ENCODE data around the gene PTH2R. TPM values are rescaled to one million over a fixed set of nuclear protein-coding genes. Genes with fewer than 3 reads are reported as not detected.

The PTH2R gene
- total RNA-seq, 1 experiment from 2014 or later, result 0.32 TPM

DNA sequence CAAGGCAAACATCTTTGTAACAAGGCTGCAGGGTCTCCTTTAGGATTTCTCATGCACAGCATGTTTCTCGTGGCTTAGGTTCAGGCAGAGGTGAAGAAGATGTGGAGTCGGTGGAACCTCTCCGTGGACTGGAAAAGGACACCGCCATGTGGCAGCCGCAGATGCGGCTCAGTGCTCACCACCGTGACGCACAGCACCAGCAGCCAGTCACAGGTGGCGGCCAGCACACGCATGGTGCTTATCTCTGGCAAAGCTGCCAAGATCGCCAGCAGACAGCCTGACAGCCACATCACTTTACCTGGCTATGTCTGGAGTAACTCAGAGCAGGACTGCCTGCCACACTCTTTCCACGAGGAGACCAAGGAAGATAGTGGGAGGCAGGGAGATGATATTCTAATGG lies 86.6 kb downstream of the PTH2R start:
- POLR2A ChIA-PET, result no interaction called here
- intact Hi-C loops (cut with micrococcal nuclease; ENCODE audit: unreplicated experiment), result no loop called here
- TF ChIP-seq CTCF (IDR thresholded peaks at IDR 0.05; ENCODE audit: insufficient read depth in 1 of 2, low read depth in 1 of 2, low read length in 1 of 2, severe bottlenecking in 1 of 2, unreplicated experiment in 1 of 2), result no peak
- H3K27me3 Mint-ChIP-seq (ENCODE audit: insufficient read depth, unreplicated experiment), result no peaks in the 10 kb centered on the region
- no peak overlapping the region for H3K4me3 Mint-ChIP-seq (ENCODE audit: unreplicated experiment)
- no TSS peak for BruUV-seq (replicated peaks)
- H3K4me1 Mint-ChIP-seq (ENCODE audit: low read depth, unreplicated experiment), result peaks cover 31% of the 10 kb centered on the region
- H3K36me3 Mint-ChIP-seq (ENCODE audit: insufficient read depth, unreplicated experiment), result no peaks in the 10 kb centered on the region
- no peaks in the 10 kb centered on the region for H3K36me3 ChIP-seq (ENCODE audit: control insufficient read depth, insufficient read depth, low read length)
- H3K9me3 ChIP-seq, result no peaks in the 10 kb centered on the region
- no peak overlapping the region for H3K27ac Mint-ChIP-seq (ENCODE audit: unreplicated experiment)
- no peak for DNase-seq
- H3K4me3 ChIP-seq (ENCODE audit: low read depth, low read length), result no peak overlapping the region
- H3K9me3 Mint-ChIP-seq (ENCODE audit: unreplicated experiment), result no peaks in the 10 kb centered on the region
- peaks cover 27% of the 10 kb centered on the region for H3K4me1 ChIP-seq
- CTCF ChIA-PET, result no interaction called here
- H3K27me3 ChIP-seq (replicated peaks; ENCODE audit: control insufficient read depth, insufficient read depth, low read length), result no peaks in the 10 kb centered on the region

- Mint-ChIP-seq H3K27me3 (ENCODE audit: insufficient read depth, unreplicated experiment) (no peaks in the 10 kb centered on the region), H3K27ac (ENCODE audit: unreplicated experiment) (no peak overlapping the region), H3K36me3 (ENCODE audit: insufficient read depth, unreplicated experiment) (no peaks in the 10 kb centered on the region), H3K9me3 (ENCODE audit: unreplicated experiment) (no peaks in the 10 kb centered on the region), H3K4me1 (ENCODE audit: low read depth, unreplicated experiment) (peaks cover 10% of the 10 kb centered on the region), H3K4me3 (ENCODE audit: unreplicated experiment) (no peak overlapping the region)
- DNase-seq, result no peak
- Histone ChIP-seq H3K27me3 (replicated peaks; ENCODE audit: control insufficient read depth, insufficient read depth, low read length) (no peaks in the 10 kb centered on the region), H3K4me3 (ENCODE audit: low read depth, low read length) (no peak overlapping the region), H3K4me1 (0 out of 2 replicates have a peak, but pooled peaks cover 7% of the 10 kb centered on the region), H3K36me3 (ENCODE audit: control insufficient read depth, insufficient read depth, low read length) (no peaks in the 10 kb centered on the region), H3K9me3 (no peaks in the 10 kb centered on the region)
- POLR2A ChIA-PET, result no interaction called here
- no TSS peak for BruUV-seq (replicated peaks)
- intact Hi-C loops (cut with micrococcal nuclease; ENCODE audit: unreplicated experiment), result no loop called here
- CTCF ChIA-PET, result no interaction called here
- no peak for TF ChIP-seq CTCF (IDR thresholded peaks at IDR 0.05; ENCODE audit: insufficient read depth in 1 of 2, low read depth in 1 of 2, low read length in 1 of 2, severe bottlenecking in 1 of 2, unreplicated experiment in 1 of 2)
Observed at GRCh38 chr2:208496129-208496528, 89.5 kb downstream of the PTH2R start.

DNA sequence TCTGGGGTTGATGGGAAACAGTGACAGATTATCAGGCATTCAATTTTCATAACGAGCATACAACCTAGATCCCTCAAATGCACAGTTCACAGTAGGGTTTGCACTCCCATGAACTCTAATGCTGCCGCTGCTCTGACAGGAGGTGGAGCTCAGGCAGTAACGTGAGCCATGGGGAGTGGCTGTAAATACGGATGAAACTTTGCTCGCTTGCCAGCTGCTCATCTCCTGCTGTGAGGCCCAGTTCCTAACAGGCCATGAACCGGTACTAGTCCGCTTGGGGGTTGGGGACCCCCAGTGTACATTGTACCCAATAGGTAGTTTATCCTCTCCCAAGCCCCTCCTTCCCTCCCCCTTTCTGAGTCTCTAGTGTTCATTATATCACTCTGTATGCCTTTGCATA lies 94.6 kb downstream of the PTH2R start:
- peak; percentile 30 to 45 for DNase-seq
- no peak overlapping the region for H3K27ac Mint-ChIP-seq (ENCODE audit: unreplicated experiment)
- peaks cover 1% of the 10 kb centered on the region for H3K9me3 Mint-ChIP-seq (ENCODE audit: unreplicated experiment)
- BruUV-seq (replicated peaks), result no TSS peak
- H3K9me3 ChIP-seq, result no peaks in the 10 kb centered on the region
- H3K4me1 ChIP-seq, result no peaks in the 10 kb centered on the region
- H3K4me3 ChIP-seq (ENCODE audit: low read depth, low read length), result no peak overlapping the region
- H3K4me3 Mint-ChIP-seq (ENCODE audit: unreplicated experiment), result no peak overlapping the region
- CTCF ChIA-PET, result no interaction called here
- no peaks in the 10 kb centered on the region for H3K27me3 ChIP-seq (replicated peaks; ENCODE audit: control insufficient read depth, insufficient read depth, low read length)
- intact Hi-C loops (cut with micrococcal nuclease; ENCODE audit: unreplicated experiment), result no loop called here
- no peaks in the 10 kb centered on the region for H3K4me1 Mint-ChIP-seq (ENCODE audit: low read depth, unreplicated experiment)
- no peaks in the 10 kb centered on the region for H3K27me3 Mint-ChIP-seq (ENCODE audit: insufficient read depth, unreplicated experiment)
- POLR2A ChIA-PET, result no interaction called here
- TF ChIP-seq CTCF (IDR thresholded peaks at IDR 0.05; ENCODE audit: insufficient read depth in 1 of 2, low read depth in 1 of 2, low read length in 1 of 2, severe bottlenecking in 1 of 2, unreplicated experiment in 1 of 2), result no peak
- no peaks in the 10 kb centered on the region for H3K36me3 Mint-ChIP-seq (ENCODE audit: insufficient read depth, unreplicated experiment)
- no peaks in the 10 kb centered on the region for H3K36me3 ChIP-seq (ENCODE audit: control insufficient read depth, insufficient read depth, low read length)

All from Caco-2 (cell line).